ENCODE results near the gene LRRC41.

DNA sequence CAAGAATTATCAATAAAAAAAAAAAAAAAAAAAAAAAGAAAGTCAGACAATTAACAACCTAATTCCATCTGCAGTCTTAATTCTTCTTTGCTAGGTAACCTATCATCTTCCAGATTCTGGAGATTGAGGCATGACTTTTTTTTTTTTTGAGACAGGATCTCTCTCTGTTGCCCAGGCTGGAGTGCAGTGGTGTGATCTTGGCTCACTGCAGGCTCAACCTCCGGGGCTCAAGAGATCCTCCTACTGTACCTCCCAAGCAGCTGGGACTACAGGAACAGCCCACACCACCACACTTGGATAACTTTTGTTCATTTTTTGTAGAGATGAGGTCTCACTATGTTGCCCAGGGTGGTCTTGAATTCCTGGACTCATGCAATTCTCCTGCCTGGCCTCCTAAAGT lies 60.5 kb downstream of the LRRC41 start:
- TF ChIP-seq EZH2phosphoT487 (IDR thresholded peaks at IDR 0.05; ENCODE audit: insufficient read depth, low read depth) (no peak), EZH2 (IDR thresholded peaks at IDR 0.05; ENCODE audit: insufficient read depth, poor library complexity, severe bottlenecking) (no peak)

All from GM23248 (cell line).